Bronchial epithelial cell (primary cell): ENCODE data around the gene KCNV2. TPM values are rescaled to one million over a fixed set of nuclear protein-coding genes. Genes with fewer than 3 reads are reported as not detected.

Source experiments
- DNase-seq: peaks from one replicate; pipeline ENCODE4 v3.0.0-alpha.2; 2010; ENCODE audit warnings: low read depth
- FAIRE-seq: peaks from 2 replicates; lab custom pipeline; 2011; peaks lifted over from hg19 to GRCh38; lab: Jason Lieb, UNC
- H3K27me3 ChIP-seq: 2 replicates; pipeline ENCODE4 v1.5.1; 2011; ENCODE audit warnings: low read length; ENCODE audit not compliant: control insufficient read depth, insufficient read depth
- H3K36me3 ChIP-seq: 2 replicates; pipeline ENCODE4 v1.5.1; 2011; ENCODE audit warnings: low read length; ENCODE audit not compliant: control insufficient read depth, insufficient read depth
- H3K4me3 ChIP-seq: 2 replicates; pipeline ENCODE4 v1.5.1; 2011; ENCODE audit warnings: mild to moderate bottlenecking, low read depth, low read length, control low read depth
- total RNA-seq: library from RNA; depleted of rRNA; stranded (reverse); fragments of >200 nt; gene quantifications from 2 replicates; pipeline ENCODE4 v1.2.1, GENCODE V29; 2014
- TF ChIP-seq, protein P1 (sequence below): IDR thresholded peaks from 2 replicates; pipeline ENCODE4 v1.5.1; 2011; ENCODE audit warnings: mild to moderate bottlenecking, moderate library complexity, low read length, control low read depth, inconsistent platforms; ENCODE audit not compliant: insufficient read depth, severe bottlenecking

KCNV2 gene
- total RNA-seq, 1 donor from 2014 or later, result not detected

DNA sequence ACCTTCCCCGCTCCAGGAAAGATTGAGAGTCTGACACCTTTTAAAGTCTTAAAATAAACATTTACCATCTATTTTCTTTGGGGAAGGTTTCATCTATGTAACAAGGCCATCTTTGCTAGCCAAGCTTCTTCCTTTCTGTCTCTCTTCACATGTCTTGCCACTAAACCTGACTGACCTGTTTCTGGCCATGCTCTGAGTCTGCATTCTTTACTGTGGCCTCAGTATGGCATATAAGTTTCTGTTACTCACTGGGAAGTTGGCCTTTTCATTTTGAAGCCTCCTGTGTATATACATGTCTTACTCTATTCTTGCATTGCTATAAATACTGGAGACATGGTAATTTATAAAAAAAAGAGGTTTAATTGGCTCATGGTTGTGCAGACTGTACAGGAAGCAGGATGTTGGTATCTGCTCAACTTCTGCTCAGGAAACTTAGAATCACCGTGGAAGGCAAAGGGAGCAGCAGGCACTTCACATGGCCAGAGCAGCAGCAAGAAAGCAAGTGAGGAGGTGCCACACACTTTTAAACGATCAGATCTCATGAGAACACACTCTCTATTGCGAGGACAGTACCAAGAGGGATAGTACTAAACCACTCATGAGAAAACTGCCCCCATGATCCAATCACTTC is 48.1 kb downstream of the KCNV2 start:
- H3K4me3 ChIP-seq, result no peak overlapping the region
- TF ChIP-seq, protein P1, sequence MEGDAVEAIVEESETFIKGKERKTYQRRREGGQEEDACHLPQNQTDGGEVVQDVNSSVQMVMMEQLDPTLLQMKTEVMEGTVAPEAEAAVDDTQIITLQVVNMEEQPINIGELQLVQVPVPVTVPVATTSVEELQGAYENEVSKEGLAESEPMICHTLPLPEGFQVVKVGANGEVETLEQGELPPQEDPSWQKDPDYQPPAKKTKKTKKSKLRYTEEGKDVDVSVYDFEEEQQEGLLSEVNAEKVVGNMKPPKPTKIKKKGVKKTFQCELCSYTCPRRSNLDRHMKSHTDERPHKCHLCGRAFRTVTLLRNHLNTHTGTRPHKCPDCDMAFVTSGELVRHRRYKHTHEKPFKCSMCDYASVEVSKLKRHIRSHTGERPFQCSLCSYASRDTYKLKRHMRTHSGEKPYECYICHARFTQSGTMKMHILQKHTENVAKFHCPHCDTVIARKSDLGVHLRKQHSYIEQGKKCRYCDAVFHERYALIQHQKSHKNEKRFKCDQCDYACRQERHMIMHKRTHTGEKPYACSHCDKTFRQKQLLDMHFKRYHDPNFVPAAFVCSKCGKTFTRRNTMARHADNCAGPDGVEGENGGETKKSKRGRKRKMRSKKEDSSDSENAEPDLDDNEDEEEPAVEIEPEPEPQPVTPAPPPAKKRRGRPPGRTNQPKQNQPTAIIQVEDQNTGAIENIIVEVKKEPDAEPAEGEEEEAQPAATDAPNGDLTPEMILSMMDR, result no peak
- DNase-seq (peak; percentile 52), FAIRE-seq (no peak)
- H3K27me3 ChIP-seq, result no peaks in the 10 kb centered on the region
- no peaks in the 10 kb centered on the region for H3K36me3 ChIP-seq

DNA sequence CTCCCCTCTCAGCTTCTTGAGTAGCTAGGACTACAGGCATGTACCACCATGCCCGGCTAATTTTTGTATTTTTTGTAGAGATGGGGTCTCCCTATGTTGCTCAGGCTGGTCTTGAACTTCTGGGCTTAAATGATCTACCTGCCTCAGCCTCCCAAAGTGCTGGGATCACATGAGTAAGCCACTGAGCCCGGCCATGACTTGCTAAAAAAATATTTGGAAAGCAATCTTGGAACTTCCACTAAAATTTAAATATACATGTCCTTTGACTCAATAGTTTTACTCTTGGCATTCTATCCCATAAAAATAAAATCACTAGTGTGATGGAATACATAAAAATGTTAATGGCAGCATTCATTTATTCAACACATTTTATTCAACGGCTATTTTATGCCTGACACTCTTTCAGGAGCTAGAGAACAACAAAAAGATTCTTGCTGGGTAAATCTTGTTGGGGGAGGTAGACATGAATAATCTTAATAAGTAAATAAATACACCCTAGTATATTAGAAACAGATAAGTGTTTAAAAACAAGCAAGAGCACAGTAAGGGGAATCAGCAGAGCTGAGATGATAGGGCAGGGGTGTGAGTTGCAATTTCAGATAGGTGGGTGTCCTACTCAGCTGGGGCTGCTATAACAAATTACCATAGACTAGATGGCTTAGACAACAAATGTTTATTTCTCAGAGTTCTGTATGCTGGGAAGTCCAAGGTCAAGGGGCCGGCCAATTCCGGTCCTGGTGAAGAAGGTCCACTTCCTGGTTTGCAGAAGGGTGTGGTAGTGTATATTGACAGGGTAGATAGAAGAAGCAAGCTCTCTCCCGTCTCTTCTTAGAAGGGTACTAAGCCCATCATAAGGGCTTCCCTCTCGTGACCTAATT is 50.7 kb downstream of the KCNV2 start:
- Histone ChIP-seq H3K36me3 (peaks cover 1% of the 10 kb centered on the region), H3K27me3 (no peaks in the 10 kb centered on the region), H3K4me3 (no peak overlapping the region)
- TF ChIP-seq, protein P1, result no peak
- no peak for FAIRE-seq
- DNase-seq, result no peak

DNA sequence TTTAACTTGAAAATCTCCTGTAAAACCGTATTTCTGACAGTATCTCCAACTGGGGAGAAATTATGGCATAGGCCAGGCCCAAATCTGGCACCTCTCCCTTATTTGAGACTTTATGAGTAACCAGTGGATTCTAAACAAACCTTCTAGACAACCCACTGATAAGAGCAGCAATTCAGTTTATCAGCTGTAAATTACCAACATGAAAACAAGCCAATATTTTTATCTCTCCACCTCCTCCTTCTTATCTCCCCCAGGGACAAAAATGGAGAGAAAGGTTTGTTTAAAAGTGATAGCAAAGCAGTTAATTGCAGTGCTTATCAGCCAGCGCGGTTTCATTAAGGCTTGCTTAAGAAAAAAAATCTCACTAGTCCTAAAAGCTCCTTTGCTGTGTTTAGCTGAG is 53.8 kb downstream of the KCNV2 start:
- Histone ChIP-seq H3K27me3 (no peaks in the 10 kb centered on the region), H3K36me3 (peaks cover 1% of the 10 kb centered on the region), H3K4me3 (no peak overlapping the region)
- TF ChIP-seq, protein P1, result no peak
- FAIRE-seq (no peak), DNase-seq (no peak)

DNA sequence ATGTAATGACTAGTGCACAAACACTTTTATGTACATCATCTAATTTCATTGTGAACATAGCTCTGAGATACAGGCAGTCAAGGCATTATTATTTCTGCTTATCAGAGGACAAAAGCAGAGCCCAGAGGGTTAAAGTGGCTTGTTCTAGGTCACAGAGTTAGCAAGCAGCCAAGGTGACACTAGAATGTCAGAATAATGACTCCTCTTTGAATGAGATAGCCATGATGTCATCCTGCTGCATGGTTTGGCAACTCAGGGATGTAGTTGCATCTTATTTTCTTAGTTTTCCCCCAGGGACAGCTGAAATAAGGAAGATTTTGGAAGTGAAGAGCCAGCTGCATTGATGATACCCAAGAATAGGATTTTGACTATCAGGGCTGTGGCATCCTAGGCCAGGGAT is 54.4 kb downstream of the KCNV2 start:
- DNase-seq, result no peak
- TF ChIP-seq, protein P1, result no peak

DNA sequence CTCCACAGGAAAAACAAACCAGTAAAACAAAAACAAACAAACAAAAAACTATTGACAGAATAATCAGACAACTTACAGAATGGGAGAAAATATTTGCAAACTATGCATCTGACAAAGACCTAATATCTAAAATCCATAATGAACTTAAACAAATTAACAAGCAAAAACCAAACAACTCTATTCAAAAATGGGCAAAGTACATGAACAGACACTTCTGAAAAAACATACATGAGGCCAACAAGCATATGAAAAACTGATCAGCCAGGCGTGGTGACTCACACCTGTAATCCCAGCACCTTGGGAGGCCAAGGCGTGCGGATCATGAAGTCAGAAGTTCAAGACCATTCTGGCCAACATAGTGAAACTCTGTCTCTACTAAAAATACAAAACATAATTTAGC is 60.1 kb downstream of the KCNV2 start:
- TF ChIP-seq, protein P1, result no peak
- no peak for FAIRE-seq
- no peaks in the 10 kb centered on the region for H3K27me3 ChIP-seq
- no peak overlapping the region for H3K4me3 ChIP-seq
- peaks cover 5% of the 10 kb centered on the region for H3K36me3 ChIP-seq
- DNase-seq, result no peak

More for the DNA sequence above, 54.4 kb downstream of the KCNV2 start:
- no peaks in the 10 kb centered on the region for H3K27me3 ChIP-seq
- H3K4me3 ChIP-seq, result no peak overlapping the region
- FAIRE-seq, result no peak
- peaks cover 1% of the 10 kb centered on the region for H3K36me3 ChIP-seq
